ENCODE results near the gene PTTG2. TPM values are rescaled to one million over a fixed set of nuclear protein-coding genes. Genes with fewer than 3 reads are reported as not detected.

The PTTG2 gene
- total RNA-seq, 2 donors from 2014 or later = 0.59 to 0.78 TPM

GRCh38 chr4:37994569-37994968 is 34.4 kb downstream of the PTTG2 start:
- H3K9me3 Mint-ChIP-seq = no peaks in the 10 kb centered on the region
- ATAC-seq = no peak
- H3K36me3 Mint-ChIP-seq = peaks cover 0 to 8% of the 10 kb centered on the region in 2 donors
- no peak for DNase-seq (ENCODE audit: low spot score in 2 of 2)
- H3K27ac Mint-ChIP-seq = no peak overlapping the region

GRCh38 chr4:37995299-37995821 is 35.2 kb downstream of the PTTG2 start:
- Mint-ChIP-seq H3K27ac (no peak overlapping the region), H3K36me3 (peaks cover 0 to 8% of the 10 kb centered on the region in 2 donors), H3K9me3 (no peaks in the 10 kb centered on the region)
- ATAC-seq (no peak), DNase-seq (ENCODE audit: low spot score in 2 of 2) (no peak)

GRCh38 chr4:37995981-37996775 is 36.0 kb downstream of the PTTG2 start:
- no peaks in the 10 kb centered on the region for H3K9me3 Mint-ChIP-seq
- H3K36me3 Mint-ChIP-seq = peaks cover 0 to 8% of the 10 kb centered on the region in 2 donors
- no peak for DNase-seq (ENCODE audit: low spot score in 2 of 2)
- no peak for ATAC-seq
- H3K27ac Mint-ChIP-seq = no peak overlapping the region

GRCh38 chr4:37998226-37998625 is 38.0 kb downstream of the PTTG2 start:
- Mint-ChIP-seq H3K36me3 (no peaks in the 10 kb centered on the region), H3K9me3 (no peaks in the 10 kb centered on the region), H3K27ac (no peak overlapping the region)
- DNase-seq (ENCODE audit: low spot score in 2 of 2) (no peak), ATAC-seq (no peak)

- no peak overlapping the region for H3K27ac Mint-ChIP-seq
Measured at GRCh38 chr4:37999000-37999716, 39.0 kb downstream of the PTTG2 start.

GRCh38 chr4:37999965-38000364 is 39.8 kb downstream of the PTTG2 start:
- Mint-ChIP-seq H3K9me3 (no peaks in the 10 kb centered on the region), H3K36me3 (no peaks in the 10 kb centered on the region), H3K27ac (no peak overlapping the region)
- DNase-seq (ENCODE audit: low spot score in 2 of 2) (no peak), ATAC-seq (no peak)

More at GRCh38 chr4:37999000-37999716, 39.0 kb downstream of the PTTG2 start:
- no peaks in the 10 kb centered on the region for H3K36me3 Mint-ChIP-seq
- DNase-seq (ENCODE audit: low spot score in 2 of 2) (no peak), ATAC-seq (no peak)
- no peaks in the 10 kb centered on the region for H3K9me3 Mint-ChIP-seq

- ATAC-seq (no peak), DNase-seq (ENCODE audit: low spot score in 2 of 2) (no peak)
- Mint-ChIP-seq H3K9me3 (no peaks in the 10 kb centered on the region), H3K36me3 (no peaks in the 10 kb centered on the region), H3K27ac (no peak overlapping the region)
Measured at GRCh38 chr4:38001927-38002326, 41.7 kb downstream of the PTTG2 start.

GRCh38 chr4:38002451-38003071 is 42.4 kb downstream of the PTTG2 start:
- no peak for ATAC-seq
- Mint-ChIP-seq H3K36me3 (no peaks in the 10 kb centered on the region), H3K9me3 (no peaks in the 10 kb centered on the region), H3K27ac (no peak overlapping the region)
- no peak for DNase-seq (ENCODE audit: low spot score in 2 of 2)

- DNase-seq (ENCODE audit: low spot score in 2 of 2) (no peak), ATAC-seq (no peak)
- Mint-ChIP-seq H3K36me3 (no peaks in the 10 kb centered on the region), H3K27ac (no peak overlapping the region), H3K9me3 (no peaks in the 10 kb centered on the region)
Measured at GRCh38 chr4:38003102-38003501, 42.9 kb downstream of the PTTG2 start.

GRCh38 chr4:38003628-38004027 is 43.4 kb downstream of the PTTG2 start:
- H3K36me3 Mint-ChIP-seq = no peaks in the 10 kb centered on the region
- no peak for DNase-seq (ENCODE audit: low spot score in 2 of 2)
- ATAC-seq = no peak
- H3K27ac Mint-ChIP-seq = no peak overlapping the region
- H3K9me3 Mint-ChIP-seq = no peaks in the 10 kb centered on the region

GRCh38 chr4:38004062-38004461 is 43.9 kb downstream of the PTTG2 start:
- DNase-seq (ENCODE audit: low spot score in 2 of 2) = no peak
- H3K9me3 Mint-ChIP-seq = no peaks in the 10 kb centered on the region
- no peak overlapping the region for H3K27ac Mint-ChIP-seq
- H3K36me3 Mint-ChIP-seq = no peaks in the 10 kb centered on the region
- no peak for ATAC-seq

GRCh38 chr4:38004887-38005286 is 44.7 kb downstream of the PTTG2 start:
- no peaks in the 10 kb centered on the region for H3K9me3 Mint-ChIP-seq
- H3K36me3 Mint-ChIP-seq = no peaks in the 10 kb centered on the region
- no peak for ATAC-seq
- H3K27ac Mint-ChIP-seq = no peak overlapping the region
- DNase-seq (ENCODE audit: low spot score in 2 of 2) = no peak

- Mint-ChIP-seq H3K27ac (no peak overlapping the region), H3K9me3 (no peaks in the 10 kb centered on the region), H3K36me3 (no peaks in the 10 kb centered on the region)
- no peak for DNase-seq (ENCODE audit: low spot score in 2 of 2)
- ATAC-seq = no peak
Measured at GRCh38 chr4:38005637-38006036, 45.4 kb downstream of the PTTG2 start.

- H3K9me3 Mint-ChIP-seq = no peaks in the 10 kb centered on the region
- no peaks in the 10 kb centered on the region for H3K36me3 Mint-ChIP-seq
- DNase-seq (ENCODE audit: low spot score in 2 of 2) = no peak
- no peak overlapping the region for H3K27ac Mint-ChIP-seq
- ATAC-seq = no peak
Measured at GRCh38 chr4:38007645-38008044, 47.4 kb downstream of the PTTG2 start.

- DNase-seq (ENCODE audit: low spot score in 2 of 2) = no peak
Measured at GRCh38 chr4:38008571-38009021, 48.4 kb downstream of the PTTG2 start.

GRCh38 chr4:38009421-38009820 is 49.2 kb downstream of the PTTG2 start:
- DNase-seq (ENCODE audit: low spot score in 2 of 2) (no peak), ATAC-seq (no peak)
- no peaks in the 10 kb centered on the region for H3K9me3 Mint-ChIP-seq
- H3K36me3 Mint-ChIP-seq = no peaks in the 10 kb centered on the region
- H3K27ac Mint-ChIP-seq = no peak overlapping the region

More at GRCh38 chr4:38008571-38009021, 48.4 kb downstream of the PTTG2 start:
- Mint-ChIP-seq H3K36me3 (no peaks in the 10 kb centered on the region), H3K27ac (no peak overlapping the region), H3K9me3 (no peaks in the 10 kb centered on the region)
- ATAC-seq = no peak

GRCh38 chr4:38009949-38010348 is 49.8 kb downstream of the PTTG2 start:
- DNase-seq (ENCODE audit: low spot score in 2 of 2) (no peak), ATAC-seq (no peak)
- Mint-ChIP-seq H3K27ac (peak overlapping the region in 1 of 2 donors; percentile 22), H3K9me3 (no peaks in the 10 kb centered on the region), H3K36me3 (no peaks in the 10 kb centered on the region)

Measured in activated naive CD4-positive, alpha-beta T cell treated with anti-CD3 and anti-CD28 coated beads, Interleukin-2, amount 50 U/mL, for 72 hours (primary cell).